PC-3 (cell line): ENCODE measurements around the gene PEX1.

ENCODE experiments used
- CTCF ChIP-seq: fragments of 300-600 bp; sonication (generic); conservative IDR thresholded peaks from 2 replicates; pipeline ENCODE4 v1.5.1; 2017; ENCODE audit warnings: antibody characterized with exemption, low read depth, mild to moderate bottlenecking, low read length
- EZH2 ChIP-seq: fragments of 300-600 bp; sonication (generic); IDR thresholded peaks from one replicate; pipeline ENCODE4 v1.6.1; 2017; ENCODE audit warnings: antibody characterized with exemption, mild to moderate bottlenecking, low read length; ENCODE audit not compliant: unreplicated experiment
- EZH2phosphoT487 ChIP-seq: fragments of 300-600 bp; sonication (generic); IDR thresholded peaks from 2 replicates; pipeline ENCODE4 v1.6.1; 2018; ENCODE audit warnings: mild to moderate bottlenecking, antibody characterized with exemption, low read length, borderline replicate concordance

- TF ChIP-seq CTCF (no peak), EZH2phosphoT487 (no peak), EZH2 (no peak)
Observed at GRCh38 chr7:92464515-92464914, 63.8 kb downstream of the PEX1 start.
